Activated T-cell treated with anti-CD3 and anti-CD28 coated beads, Interleukin-2, amount 50 U/mL, for 4 hours (primary cell): ENCODE results near the gene ABCF2. TPM values are rescaled to one million over a fixed set of nuclear protein-coding genes. Genes with fewer than 3 reads are reported as not detected.

ENCODE experiments used
- ATAC-seq, 2 donors: fragments of 200-7000 bp; cut with Tn5 transposase; one replicate each; pipeline ENCODE4 v1.10.0; 2021
- DNase-seq: peaks from one replicate; pipeline ENCODE4 v3.0.0-alpha.2; 2020
- H3K27me3 Mint-ChIP-seq: one replicate; pipeline ENCODE4 v1.8.0; 2021; ENCODE audit warnings: low read depth, mixed read lengths
- H3K36me3 Mint-ChIP-seq: one replicate; pipeline ENCODE4 v1.8.0; 2022; ENCODE audit warnings: mixed read lengths; ENCODE audit not compliant: insufficient read depth
- H3K4me1 Mint-ChIP-seq: one replicate; pipeline ENCODE4 v1.8.0; 2021; ENCODE audit warnings: low read depth, mixed read lengths
- H3K4me3 Mint-ChIP-seq: one replicate; pipeline ENCODE4 v1.8.0; 2021; ENCODE audit warnings: mild to moderate bottlenecking, moderate library complexity, mixed read lengths
- H3K9me3 Mint-ChIP-seq: one replicate; pipeline ENCODE4 v1.8.0; 2021; ENCODE audit warnings: mixed read lengths
- total RNA-seq, 3 donors: library from RNA; stranded (reverse); gene quantifications; one replicate each; pipeline ENCODE4 v1.2.1, GENCODE V29; 2021

The ABCF2 gene
- total RNA-seq, 3 donors from 2014 or later, result 144 to 151 (median 146) TPM

- no peak for DNase-seq
- H3K27me3 Mint-ChIP-seq, result peaks cover 1% of the 10 kb centered on the region
- no peaks in the 10 kb centered on the region for H3K9me3 Mint-ChIP-seq
- H3K4me1 Mint-ChIP-seq, result peaks cover 2% of the 10 kb centered on the region
- ATAC-seq, result no peak
- no peak overlapping the region for H3K4me3 Mint-ChIP-seq
- H3K36me3 Mint-ChIP-seq, result no peaks in the 10 kb centered on the region
These were observed 34.9 kb downstream of the ABCF2 start for GRCh38 chr7:151192002-151192539.

DNA sequence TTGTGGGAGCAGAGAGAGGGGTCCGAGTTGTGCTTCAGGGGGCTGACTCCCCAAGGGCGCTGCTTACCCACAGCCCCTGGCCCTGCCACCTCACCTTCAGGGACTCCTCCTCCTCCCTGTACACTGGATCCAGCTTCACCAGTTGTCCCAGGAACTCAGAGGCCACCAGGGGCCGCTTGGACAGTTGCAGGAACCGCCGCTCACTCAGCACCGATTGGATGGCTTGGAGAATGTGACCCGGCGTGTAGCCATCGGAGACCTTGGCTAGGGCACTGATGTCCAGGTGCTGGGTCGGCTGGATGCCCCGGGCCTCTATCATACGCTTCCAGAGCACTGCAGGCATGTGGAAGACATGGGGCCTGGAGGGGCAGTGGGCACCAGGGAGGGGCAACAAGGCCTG, 35.5 kb downstream of the ABCF2 start:
- DNase-seq (no peak), ATAC-seq (no peak)
- H3K36me3 Mint-ChIP-seq, result no peaks in the 10 kb centered on the region
- no peak overlapping the region for H3K4me3 Mint-ChIP-seq
- peaks cover 2% of the 10 kb centered on the region for H3K4me1 Mint-ChIP-seq
- H3K9me3 Mint-ChIP-seq, result no peaks in the 10 kb centered on the region
- H3K27me3 Mint-ChIP-seq, result peaks cover 1% of the 10 kb centered on the region

GRCh38 chr7:151189038-151189437, 38.0 kb downstream of the ABCF2 start:
- H3K4me1 Mint-ChIP-seq, result peaks cover under 1% of the 10 kb centered on the region
- peaks cover 1% of the 10 kb centered on the region for H3K27me3 Mint-ChIP-seq
- ATAC-seq, result no peak
- DNase-seq, result no peak
- H3K4me3 Mint-ChIP-seq, result no peak overlapping the region
- no peaks in the 10 kb centered on the region for H3K9me3 Mint-ChIP-seq
- H3K36me3 Mint-ChIP-seq, result no peaks in the 10 kb centered on the region

DNA sequence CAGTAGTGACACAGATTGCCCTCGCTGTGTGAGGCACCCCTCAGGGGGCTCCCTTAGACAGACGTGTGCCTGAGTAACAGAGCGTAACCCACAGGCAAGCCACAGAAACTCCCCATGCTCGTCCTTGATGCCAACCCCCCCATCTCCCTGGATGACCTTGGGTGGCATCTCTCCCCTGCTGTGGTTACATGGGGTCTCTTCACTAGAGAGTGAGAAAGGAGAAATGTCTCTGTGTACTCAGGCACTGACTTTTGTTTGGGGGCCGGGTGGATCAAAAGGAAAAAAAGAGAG, 38.8 kb downstream of the ABCF2 start:
- Mint-ChIP-seq H3K36me3 (no peaks in the 10 kb centered on the region), H3K4me3 (no peak overlapping the region), H3K9me3 (no peaks in the 10 kb centered on the region), H3K4me1 (no peaks in the 10 kb centered on the region), H3K27me3 (peaks cover 1% of the 10 kb centered on the region)
- ATAC-seq (no peak), DNase-seq (no peak)

DNA sequence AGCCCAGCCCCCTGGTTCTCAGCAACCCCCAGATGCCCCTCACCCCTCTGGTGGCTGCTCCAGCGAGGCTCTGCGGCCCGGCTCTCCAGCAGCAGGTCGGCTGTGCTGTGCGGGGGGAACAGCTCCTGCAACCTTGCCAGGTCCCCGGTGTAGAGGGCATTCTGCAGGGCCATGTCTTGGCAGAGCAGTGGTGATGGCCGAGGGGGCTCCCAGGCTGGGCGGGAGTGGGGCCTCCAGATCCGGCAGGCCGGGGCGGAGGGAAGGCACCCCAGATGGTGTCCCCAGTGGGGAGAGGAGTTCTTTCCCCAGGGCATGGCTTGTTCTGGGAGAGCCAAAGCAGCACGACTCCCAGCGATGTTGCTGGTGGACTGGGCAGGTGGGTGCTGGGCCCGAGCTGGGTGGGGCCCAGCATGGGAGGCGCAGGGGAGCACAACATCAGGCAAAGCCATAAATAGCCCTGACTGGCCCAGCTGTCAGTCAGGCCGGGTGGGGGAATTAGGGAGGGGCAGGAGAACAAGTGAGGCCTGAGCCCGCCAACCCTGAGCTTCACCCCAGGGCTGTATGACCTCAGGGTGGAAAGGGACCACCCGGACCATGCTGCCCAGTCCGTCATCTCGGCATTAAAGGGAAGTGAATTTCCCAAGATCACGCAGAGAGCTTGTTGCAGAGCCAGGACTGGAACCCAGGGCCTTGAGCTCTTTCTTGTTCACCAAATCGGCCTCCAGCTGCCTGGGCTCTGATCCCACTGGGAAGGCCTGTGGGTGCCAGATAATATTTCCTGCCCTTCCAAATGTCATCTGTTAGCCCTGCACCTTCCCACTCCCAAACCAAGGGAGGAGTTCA, 39.4 kb downstream of the ABCF2 start:
- Mint-ChIP-seq H3K36me3 (no peaks in the 10 kb centered on the region), H3K27me3 (peaks cover 1% of the 10 kb centered on the region), H3K4me1 (no peaks in the 10 kb centered on the region), H3K9me3 (no peaks in the 10 kb centered on the region), H3K4me3 (no peak overlapping the region)
- DNase-seq (no peak), ATAC-seq (no peak)

DNA sequence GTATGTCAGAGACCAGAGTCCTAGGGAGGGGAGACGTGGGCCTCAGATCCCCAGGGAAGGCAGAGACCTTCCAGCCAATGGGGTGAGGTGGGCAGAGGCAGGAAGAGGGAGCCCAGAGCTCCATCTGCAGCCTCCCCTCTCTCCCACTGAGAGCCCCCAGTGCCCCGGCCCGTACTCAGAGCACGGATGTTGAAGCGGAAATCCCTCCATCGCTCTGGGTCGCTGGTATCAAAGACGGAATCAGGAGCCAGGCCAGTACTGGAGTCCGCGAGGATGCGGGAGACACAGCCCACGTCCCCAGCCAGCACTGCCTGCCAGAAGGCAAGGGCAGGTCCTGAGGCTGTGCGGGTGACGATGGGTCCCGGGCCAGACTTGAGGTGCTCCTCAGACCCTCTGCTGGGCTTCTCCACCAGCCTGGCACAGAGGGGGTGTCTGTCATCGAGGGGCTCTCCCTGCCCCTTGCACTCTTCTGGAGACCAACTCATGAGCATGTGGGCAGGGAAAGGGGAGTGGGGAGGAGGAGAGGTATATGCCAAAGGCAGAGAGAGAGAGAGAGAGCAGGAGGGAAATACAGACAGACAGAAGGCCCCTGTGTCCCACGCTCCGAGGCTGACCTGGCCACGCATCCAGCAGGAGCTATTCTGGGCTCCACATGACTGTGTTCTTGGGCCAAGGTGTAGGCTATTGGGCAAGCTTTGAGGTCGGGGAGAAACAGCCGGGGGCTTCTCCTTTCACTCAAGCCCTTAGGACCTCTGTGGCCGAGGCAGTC, 40.2 kb downstream of the ABCF2 start, which contains the start of gene ASB10:
TSS of gene ASB10 (minus strand) at position 611 of the 769 bp plus-strand sequence. CDS start at position 491, 120 bp downstream.
- ATAC-seq (no peak), DNase-seq (no peak)
- Mint-ChIP-seq H3K36me3 (no peaks in the 10 kb centered on the region), H3K4me3 (no peak within 1 kb of the TSS), H3K9me3 (no peaks in the 10 kb centered on the region), H3K4me1 (no peaks in the 10 kb centered on the region), H3K27me3 (peaks cover 3% of the 10 kb centered on the region)

DNA sequence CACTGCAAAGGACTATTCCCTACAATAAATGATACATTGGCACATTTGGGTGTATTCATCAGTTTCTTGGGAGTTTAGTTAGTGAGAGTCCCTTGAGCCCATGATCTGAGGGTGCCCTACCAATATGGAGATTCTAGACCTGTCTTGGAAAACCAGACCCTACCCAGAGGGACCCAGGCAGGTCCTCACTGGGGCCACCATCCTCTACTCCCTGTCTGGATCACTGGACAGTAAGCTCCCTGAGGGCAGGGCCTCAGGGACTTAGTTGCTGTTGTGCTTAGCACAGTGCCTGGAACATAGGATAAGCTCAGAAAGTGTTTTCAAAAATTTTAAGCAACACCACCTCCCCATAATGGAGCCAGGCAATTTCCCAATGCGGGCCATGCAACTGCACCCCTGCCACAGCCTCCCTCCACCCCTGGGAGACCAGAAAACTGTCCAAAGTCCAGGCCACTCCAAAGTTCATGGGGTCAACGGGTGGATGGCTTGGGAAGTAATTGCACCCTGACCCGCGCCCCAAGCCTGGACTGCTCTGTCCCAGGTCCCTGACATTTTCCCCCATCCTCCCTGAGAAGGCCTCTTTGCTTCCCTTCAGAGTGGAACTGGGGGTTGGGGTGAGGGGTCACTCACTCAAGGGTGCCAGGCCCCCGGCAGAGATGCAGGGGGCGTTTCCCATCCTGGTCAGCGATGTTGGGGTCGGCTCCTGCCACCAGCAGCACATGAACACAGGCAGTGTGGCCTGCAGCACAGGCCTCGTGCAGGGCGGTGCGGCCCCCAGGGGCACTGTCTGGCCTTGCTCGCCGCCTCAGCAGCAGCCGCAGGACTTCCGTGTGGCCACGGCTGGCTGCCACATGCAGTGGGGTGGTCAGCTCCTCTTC, 41.0 kb downstream of the ABCF2 start:
- Mint-ChIP-seq H3K4me3 (no peak overlapping the region), H3K36me3 (no peaks in the 10 kb centered on the region), H3K27me3 (peaks cover 6% of the 10 kb centered on the region), H3K9me3 (no peaks in the 10 kb centered on the region), H3K4me1 (no peaks in the 10 kb centered on the region)
- ATAC-seq (no peak), DNase-seq (no peak)

DNA sequence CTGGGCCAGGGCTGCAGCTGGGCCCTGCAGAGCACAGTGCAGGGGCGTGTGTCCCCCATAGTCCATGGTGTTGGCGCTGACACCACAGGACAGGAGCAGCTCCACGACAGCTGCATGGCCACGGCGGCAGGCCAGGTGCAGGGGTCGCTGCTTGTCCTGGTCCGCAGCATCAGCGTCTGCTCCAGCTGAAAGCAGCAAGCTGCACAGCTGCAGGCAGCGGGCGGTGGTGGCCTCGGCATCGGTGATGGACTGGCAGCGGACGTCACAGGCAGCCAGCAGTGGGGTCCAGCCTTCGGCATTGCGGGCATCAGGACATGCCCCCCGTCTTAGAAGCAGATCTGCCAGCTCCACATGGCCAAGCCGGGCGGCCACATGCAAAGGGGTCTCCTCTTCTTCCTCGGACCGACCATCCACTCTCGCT, 46.0 kb downstream of the ABCF2 start:
- H3K4me3 Mint-ChIP-seq, result no peak overlapping the region
- no peak for ATAC-seq

GRCh38 chr7:151179946-151180345, 47.1 kb downstream of the ABCF2 start:
- Mint-ChIP-seq H3K9me3 (no peaks in the 10 kb centered on the region), H3K27me3 (peaks cover 12% of the 10 kb centered on the region), H3K36me3 (no peaks in the 10 kb centered on the region), H3K4me1 (no peaks in the 10 kb centered on the region), H3K4me3 (no peak overlapping the region)
- ATAC-seq (no peak), DNase-seq (no peak)

More for the DNA sequence above, 46.0 kb downstream of the ABCF2 start:
- Mint-ChIP-seq H3K9me3 (no peaks in the 10 kb centered on the region), H3K36me3 (no peaks in the 10 kb centered on the region), H3K4me1 (no peaks in the 10 kb centered on the region), H3K27me3 (peaks cover 12% of the 10 kb centered on the region)
- no peak for DNase-seq

DNA sequence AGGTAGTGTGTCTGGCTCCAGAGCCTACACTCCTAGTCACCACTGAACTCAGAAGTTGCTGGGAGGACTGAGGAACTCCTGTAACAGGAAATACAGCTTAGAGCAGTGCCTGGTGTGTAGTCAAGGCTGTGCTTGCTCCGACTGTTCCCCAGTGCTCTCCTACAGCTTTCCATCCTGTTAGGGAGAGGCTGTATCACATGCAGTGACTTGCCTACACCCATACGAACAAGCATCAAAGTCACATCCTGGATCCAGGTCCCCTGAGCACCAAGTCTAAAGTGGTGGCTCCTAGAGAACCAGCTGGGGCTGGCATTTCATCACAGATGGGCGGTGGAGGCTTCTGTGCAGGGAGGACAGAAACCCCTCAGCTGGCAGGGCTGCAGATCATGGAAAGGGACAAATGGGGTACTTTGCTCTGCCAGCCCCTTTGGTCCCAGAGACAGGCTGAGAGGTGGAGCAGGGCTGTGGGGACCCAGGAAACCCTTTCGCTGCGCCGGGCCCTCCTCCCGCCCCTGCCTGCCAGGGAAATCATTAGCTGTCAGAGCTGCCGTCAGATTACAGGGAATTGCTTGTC, 47.6 kb downstream of the ABCF2 start:
- ATAC-seq, result no peak
- peaks cover 15% of the 10 kb centered on the region for H3K27me3 Mint-ChIP-seq
- H3K36me3 Mint-ChIP-seq, result no peaks in the 10 kb centered on the region

GRCh38 chr7:151178831-151179230, 48.2 kb downstream of the ABCF2 start:
- Mint-ChIP-seq H3K4me1 (no peaks in the 10 kb centered on the region), H3K9me3 (no peaks in the 10 kb centered on the region), H3K27me3 (peaks cover 16% of the 10 kb centered on the region), H3K36me3 (no peaks in the 10 kb centered on the region), H3K4me3 (no peak overlapping the region)
- ATAC-seq (no peak), DNase-seq (no peak)

More for the DNA sequence above, 47.6 kb downstream of the ABCF2 start:
- Mint-ChIP-seq H3K9me3 (no peaks in the 10 kb centered on the region), H3K4me1 (no peaks in the 10 kb centered on the region), H3K4me3 (no peak overlapping the region)
- DNase-seq, result no peak

- Mint-ChIP-seq H3K9me3 (no peaks in the 10 kb centered on the region), H3K36me3 (no peaks in the 10 kb centered on the region), H3K4me1 (no peaks in the 10 kb centered on the region), H3K4me3 (no peak overlapping the region), H3K27me3 (peaks cover 22% of the 10 kb centered on the region)
- DNase-seq, result no peak
- no peak for ATAC-seq
These were observed 48.8 kb downstream of the ABCF2 start for GRCh38 chr7:151178236-151178635.

DNA sequence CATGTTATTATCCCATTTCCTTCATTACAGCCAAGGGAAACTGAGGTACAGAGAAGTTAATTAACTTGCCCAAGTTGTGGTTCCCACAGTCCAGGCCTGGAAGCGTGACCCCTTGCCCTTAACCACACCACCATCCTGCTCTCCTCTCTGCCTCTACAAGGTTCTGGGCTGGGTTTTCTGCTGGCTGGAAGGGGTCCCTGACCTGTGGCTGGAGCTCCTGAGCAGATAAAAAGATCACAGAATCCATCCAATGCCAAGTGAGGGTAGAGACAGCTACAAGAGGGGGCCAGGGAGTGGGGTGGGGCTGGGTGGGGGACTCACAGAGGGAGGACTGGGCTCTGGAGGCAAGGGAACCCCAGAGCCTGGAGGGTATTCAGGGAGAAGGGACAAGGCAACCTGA, 49.7 kb downstream of the ABCF2 start:
- no peak for ATAC-seq
- Mint-ChIP-seq H3K27me3 (peaks cover 30% of the 10 kb centered on the region), H3K9me3 (no peaks in the 10 kb centered on the region), H3K36me3 (no peaks in the 10 kb centered on the region), H3K4me1 (peaks cover 6% of the 10 kb centered on the region), H3K4me3 (no peak overlapping the region)
- DNase-seq, result no peak

- Mint-ChIP-seq H3K4me3 (no peak overlapping the region), H3K36me3 (no peaks in the 10 kb centered on the region), H3K9me3 (no peaks in the 10 kb centered on the region), H3K4me1 (peaks cover 6% of the 10 kb centered on the region), H3K27me3 (peaks cover 29% of the 10 kb centered on the region)
- no peak for DNase-seq
- ATAC-seq, result no peak
These were observed 50.6 kb downstream of the ABCF2 start for GRCh38 chr7:151176401-151176800.
